IMR-90 (cell line): ENCODE measurements around the gene CD151. TPM values are rescaled to one million over a fixed set of nuclear protein-coding genes. Genes with fewer than 3 reads are reported as not detected.
A peak's percentile ranks its signal among the peaks of the same experiment; 100 is the strongest.

Experiments
- ATAC-seq: fragments of 200-7000 bp; cut with Tn5 transposase; 2 replicates; pipeline ENCODE4 v1.9.1; 2020; ENCODE audit warnings: low read depth, mild to moderate bottlenecking, moderate library complexity
- BruUV-seq: library from RNA; stranded (reverse); fragments of 400-500 nt; replicated peaks from 2 replicates; lab custom pipeline; 2021; lab: Mats Ljungman, UMichigan
- CTCF ChIA-PET: fragments of 300-600 bp; formaldehyde crosslinking; extraction: SDS; loops from one replicate; lab custom pipeline; 2021; ENCODE audit warnings: antibody characterized with exemption; lab: Yijun Ruan, JAX
- POLR2A ChIA-PET: fragments of 300-600 bp; sonication (Branson Sonifier 250); formaldehyde crosslinking; loops from one replicate; lab custom pipeline; 2022; ENCODE audit warnings: antibody characterized with exemption; ENCODE audit not compliant: unreplicated experiment; lab: Charles Lee
- DNase-seq: peaks from one replicate; pipeline ENCODE4 v3.0.0; 2013
- H2AFZ ChIP-seq: replicated peaks from 2 replicates; pipeline ENCODE3; 2013; ENCODE audit warnings: low read length, mild to moderate bottlenecking; ENCODE audit not compliant: poor library complexity
- H2AK5ac ChIP-seq: 2 replicates; pipeline ENCODE4 v1.6.1; 2013; ENCODE audit warnings: low read depth, low read length, inconsistent platforms
- H2AK9ac ChIP-seq: replicated peaks from 2 replicates; pipeline ENCODE3; 2013; ENCODE audit warnings: mild to moderate bottlenecking, low read depth, low read length, moderate library complexity; ENCODE audit not compliant: poor library complexity
- H2BK120ac ChIP-seq: 2 replicates; pipeline ENCODE4 v1.6.1; 2013; ENCODE audit warnings: low read depth, low read length, inconsistent platforms
- H2BK15ac ChIP-seq: 3 replicates; pipeline ENCODE4 v1.6.1; 2013; ENCODE audit warnings: low read depth, low read length, inconsistent platforms
- H2BK20ac ChIP-seq: 2 replicates; pipeline ENCODE4 v1.6.1; 2013; ENCODE audit warnings: low read depth, mild to moderate bottlenecking, inconsistent platforms, low read length, moderate library complexity
- H2BK5ac ChIP-seq: 2 replicates; pipeline ENCODE4 v1.6.1; 2013; ENCODE audit warnings: mild to moderate bottlenecking, low read depth, low read length, inconsistent platforms; ENCODE audit not compliant: poor library complexity, severe bottlenecking
- H3K14ac ChIP-seq: replicated peaks from 2 replicates; pipeline ENCODE4 v1.6.1; 2013; ENCODE audit warnings: low read depth, low read length, inconsistent platforms
- H3K18ac ChIP-seq: 2 replicates; pipeline ENCODE4 v1.6.1; 2013; ENCODE audit warnings: low read depth, low read length, control low read depth
- H3K23ac ChIP-seq: 2 replicates; pipeline ENCODE4 v1.6.1; 2013; ENCODE audit warnings: low read depth, low read length, inconsistent platforms
- H3K27ac ChIP-seq: 2 replicates; pipeline ENCODE4 v1.5.1; 2013; ENCODE audit warnings: mild to moderate bottlenecking, control low read depth, low read length; ENCODE audit not compliant: insufficient read depth
- H3K27me3 ChIP-seq: 2 replicates; pipeline ENCODE4 v1.6.1; 2013; ENCODE audit warnings: low read length; ENCODE audit not compliant: control insufficient read depth, insufficient read depth
- H3K36me3 ChIP-seq: 2 replicates; pipeline ENCODE4 v1.6.1; 2013; ENCODE audit warnings: low read length, mixed read lengths; ENCODE audit not compliant: control insufficient read depth, insufficient read depth
- H3K4ac ChIP-seq: 2 replicates; pipeline ENCODE4 v1.6.1; 2013; ENCODE audit warnings: low read depth, low read length, inconsistent platforms
- H3K4me1 ChIP-seq: 2 replicates; pipeline ENCODE4 v1.6.1; 2013; ENCODE audit warnings: low read length, mixed read lengths; ENCODE audit not compliant: control insufficient read depth, insufficient read depth
- H3K4me2 ChIP-seq: 2 replicates; pipeline ENCODE4 v1.6.1; 2013; ENCODE audit warnings: low read depth, mild to moderate bottlenecking, control low read depth, low read length, moderate library complexity
- H3K4me3 ChIP-seq: 2 replicates; pipeline ENCODE4 v1.5.1; 2013; ENCODE audit warnings: low read depth, mild to moderate bottlenecking, control low read depth, low read length, moderate library complexity; ENCODE audit not compliant: insufficient read depth
- H3K56ac ChIP-seq: 2 replicates; pipeline ENCODE4 v1.6.1; 2013; ENCODE audit warnings: low read length, inconsistent platforms; ENCODE audit not compliant: insufficient read depth; ENCODE audit errors: extremely low read depth
- H3K79me1 ChIP-seq, 2 experiments: 2 replicates each; pipeline ENCODE4 v1.6.1; 2013; ENCODE audit warnings: low read length in 2 of 2, inconsistent platforms in 1 of 2, low read depth in 1 of 2
- H3K9ac ChIP-seq: 2 replicates; pipeline ENCODE4 v1.6.1; 2013; ENCODE audit warnings: low read depth, low read length, control low read depth
- H3K9me1 ChIP-seq: 2 replicates; pipeline ENCODE4 v1.6.1; 2013; ENCODE audit warnings: low read length, inconsistent platforms; ENCODE audit not compliant: insufficient read depth
- H3K9me3 ChIP-seq: 2 replicates; pipeline ENCODE4 v1.6.1; 2013; ENCODE audit warnings: low read length; ENCODE audit not compliant: control insufficient read depth, insufficient read depth
- H4K20me1 ChIP-seq: 2 replicates; pipeline ENCODE4 v1.6.1; 2013; ENCODE audit warnings: low read length, inconsistent platforms; ENCODE audit not compliant: insufficient read depth
- H4K5ac ChIP-seq: 2 replicates; pipeline ENCODE4 v1.6.1; 2013; ENCODE audit warnings: mild to moderate bottlenecking, low read depth, low read length, control low read depth
- H4K8ac ChIP-seq, 2 experiments: 2 replicates each; pipeline ENCODE4 v1.6.1; 2013; ENCODE audit warnings: low read depth in 2 of 2, low read length in 2 of 2, control low read depth in 1 of 2, inconsistent platforms in 1 of 2
- H4K91ac ChIP-seq: 2 replicates; pipeline ENCODE4 v1.6.1; 2013; ENCODE audit warnings: low read depth, low read length, inconsistent platforms; ENCODE audit not compliant: insufficient read depth
- BHLHE40 ChIP-seq: fragments of 150-350 bp; IDR thresholded peaks from 2 replicates; pipeline ENCODE4 v1.6.1; 2016; ENCODE audit warnings: mild to moderate bottlenecking, low read depth, low read length
- FOS ChIP-seq: fragments of 150-350 bp; IDR thresholded peaks from 2 replicates; pipeline ENCODE4 v1.6.1; 2016; ENCODE audit warnings: low read depth, low read length
- MAFK ChIP-seq: IDR thresholded peaks from 2 replicates; pipeline ENCODE4 v1.6.1; 2012; ENCODE audit warnings: low read depth, low read length, improper control_type of control experiment
- MXI1 ChIP-seq: IDR thresholded peaks from 2 replicates; pipeline ENCODE4 v1.6.1; 2012; ENCODE audit warnings: low read depth, mild to moderate bottlenecking, low read length, moderate library complexity, borderline replicate concordance
- NFE2L2 ChIP-seq: fragments of 150-350 bp; IDR thresholded peaks from 2 replicates; pipeline ENCODE4 v1.6.1; 2016; ENCODE audit warnings: low read depth, mild to moderate bottlenecking, low read length
- POLR2A ChIP-seq: IDR thresholded peaks from 2 replicates; pipeline ENCODE4 v1.6.1; 2012; ENCODE audit warnings: mild to moderate bottlenecking, low read depth, low read length
- RAD21 ChIP-seq: IDR thresholded peaks from 2 replicates; pipeline ENCODE4 v1.6.1; 2012; ENCODE audit warnings: low read length, improper control_type of control experiment
- RFX5 ChIP-seq: IDR thresholded peaks from 2 replicates; pipeline ENCODE4 v1.8.0; 2012; ENCODE audit warnings: low read depth, mild to moderate bottlenecking, low read length, moderate library complexity
- SMC3 ChIP-seq: fragments of 150-350 bp; IDR thresholded peaks from 2 replicates; pipeline ENCODE4 v1.6.1; 2016; ENCODE audit warnings: low read depth, mild to moderate bottlenecking, antibody characterized with exemption, low read length, moderate library complexity
- WGBS, 2 experiments: methylation state at CpG; one replicate each; pipeline versions ENCODE4 v1.1.5 to v1.1.7; 2013; ENCODE audit warnings: missing lambda C conversion rate in 2 of 2; ENCODE audit not compliant: insufficient read length in 1 of 2; ENCODE audit errors: extremely low coverage in 2 of 2; 5-methylcytosine and 5-hydroxymethylcytosine counted together
- dilution Hi-C: fragments of 300-500 bp; cut with HindIII; formaldehyde crosslinking; loops from one replicate; pipeline ENCODE4 v1.14.3; 2018; ENCODE audit warnings: low sequenced_read_pairs; ENCODE audit not compliant: unreplicated experiment
- in situ Hi-C: fragments of 300-500 bp; cut with MboI; formaldehyde crosslinking; loops from 3 replicates; pipeline ENCODE4 v1.14.3; 2019; ENCODE audit warnings: low sequenced_read_pairs, inconsistent platforms, mixed read lengths
- intact Hi-C: fragments of 100-400 bp; cut with micrococcal nuclease; formaldehyde crosslinking; loops from 2 replicates; pipeline ENCODE4 v1.10.0; 2022
- polyA plus RNA-seq, 3 experiments: library from polyadenylated mRNA; depleted of rRNA; stranded (reverse); fragments of >200 nt; gene quantifications; 2 replicates each; pipeline ENCODE4 v1.2.3, GENCODE V29; 2012; ENCODE audit warnings: low replicate concordance in 1 of 3
- total RNA-seq: library from RNA; depleted of rRNA; stranded (reverse); fragments of >200 nt; gene quantifications from 2 replicates; pipeline ENCODE4 v1.2.3, GENCODE V29; 2012
- TF ChIP-seq, protein P1 (sequence below): conservative IDR thresholded peaks from 2 replicates; pipeline ENCODE4 v1.5.1; 2012; ENCODE audit warnings: mild to moderate bottlenecking, low read depth, low read length, improper control_type of control experiment
- TF ChIP-seq, protein P2 (sequence below): fragments of 150-350 bp; IDR thresholded peaks from 2 replicates; pipeline ENCODE4 v1.6.1; 2017; ENCODE audit warnings: mild to moderate bottlenecking, antibody characterized with exemption, low read length, low read depth
- TF ChIP-seq, protein P3 (sequence below): fragments of 150-350 bp; IDR thresholded peaks from 2 replicates; pipeline ENCODE4 v1.6.1; 2016; ENCODE audit warnings: low read depth, mild to moderate bottlenecking, low read length, moderate library complexity, borderline replicate concordance

The CD151 gene
- total and polyA plus RNA-seq, 2 of the 4 experiments (the other 2 are of a cell fraction): 1,150 to 1,267 TPM

DNA sequence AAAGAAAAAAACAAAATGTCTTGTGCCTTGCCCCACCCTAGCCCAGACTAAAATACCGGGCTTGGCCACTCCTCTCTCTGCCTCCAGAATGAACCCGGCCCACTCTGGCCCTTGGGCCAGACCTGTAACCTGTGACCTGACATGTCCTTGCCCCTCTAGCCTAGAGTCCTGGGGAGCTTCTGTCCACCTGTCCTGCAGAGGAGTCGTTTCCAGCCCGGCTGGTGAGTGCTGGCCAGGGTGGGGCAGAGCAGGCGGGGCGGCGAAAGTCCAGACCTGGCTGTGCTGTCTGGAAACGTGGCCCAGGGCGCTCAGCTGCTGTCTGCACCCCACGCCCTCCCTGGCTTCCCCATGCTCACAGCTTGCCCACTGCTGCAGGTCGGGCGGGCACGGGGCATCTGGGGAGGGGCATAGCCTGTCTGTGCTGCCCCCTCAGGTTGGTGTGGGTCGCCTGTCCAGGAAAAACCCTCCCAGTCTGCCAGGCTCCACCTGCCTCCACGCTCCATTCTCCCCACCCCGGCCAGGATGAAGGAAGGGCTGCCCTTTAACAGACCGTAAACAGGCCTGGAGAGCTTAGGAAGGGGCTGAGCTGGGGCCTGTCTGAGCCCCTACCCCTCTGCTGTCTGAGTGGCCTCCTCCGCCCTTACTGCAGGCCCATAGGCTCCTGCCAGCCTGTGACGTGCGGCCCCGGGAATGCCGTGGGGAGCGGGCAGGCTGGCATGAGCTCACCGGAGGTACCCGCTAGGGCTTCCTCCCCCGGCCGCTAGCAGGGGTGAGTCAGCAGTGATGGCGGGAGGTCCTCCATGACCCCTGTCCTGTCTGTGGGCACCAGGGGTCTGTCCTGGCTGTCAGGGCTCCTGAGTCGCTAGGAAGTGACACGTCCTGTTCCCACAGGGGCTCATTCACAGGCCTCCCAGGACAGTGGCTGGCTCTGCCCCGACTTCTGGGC lies 1.9 kb downstream of the CD151 start:
- dilution Hi-C loops (no loop called here), intact Hi-C loops (no loop called here), in situ Hi-C loops (no loop called here)
- peak overlapping the region; percentile 16 for H3K4me3 ChIP-seq
- peak overlapping the region in 1 of 2 experiments; percentile 65; a peak in 2 of 4 replicates for H4K8ac ChIP-seq
- peaks cover 19 to 65% of the 10 kb centered on the region in 2 experiments for H3K79me1 ChIP-seq
- H3K36me3 ChIP-seq: peaks cover 35% of the 10 kb centered on the region
- H3K4me1 ChIP-seq: peaks cover 34% of the 10 kb centered on the region
- peak overlapping the region; percentile 10 for H2AK9ac ChIP-seq
- H2AK5ac ChIP-seq: peak overlapping the region; percentile 88
- peak overlapping the region; percentile 31; the same call in 1 of the 2 replicates for H3K9ac ChIP-seq
- no peak overlapping the region for H2AFZ ChIP-seq
- H3K56ac ChIP-seq: no peak overlapping the region
- H4K5ac ChIP-seq: peak overlapping the region; percentile 67; the same call in 1 of the 2 replicates
- 68% methylated on average over 10 of the region's 31 CpGs; no CpG with 5 or more reads in 1 of the 2 experiments for WGBS, 2 experiments
- peak overlapping the region; percentile 25; the same call in 1 of the 2 replicates for H2BK20ac ChIP-seq
- no peak overlapping the region; the same call in 1 of the 2 replicates for H3K18ac ChIP-seq
- peak overlapping the region; percentile 19; the same call in 1 of the 2 replicates for H3K14ac ChIP-seq
- POLR2A ChIA-PET: interaction anchor here (0.6 to 1.9 kb wide), 5 partner anchors 8 to 16 kb away, joined by 3 to 6 read pairs (median 4); partner anchors contain the start of genes PNPLA2 and TSPAN4
- peak overlapping the region; percentile 83 for H3K4me2 ChIP-seq
- CTCF ChIA-PET: interaction anchor here (0.8 kb wide), 2 partner anchors 8 to 37 kb away, joined by 3 read pairs; partner anchors contain the start of gene TSPAN4
- H4K91ac ChIP-seq: peak overlapping the region; percentile 2
- no peaks in the 10 kb centered on the region for H3K9me3 ChIP-seq
- peak; percentile 69 for DNase-seq
- peak overlapping the region; percentile 2; the same call in 1 of the 2 replicates for H3K23ac ChIP-seq
- peak overlapping the region; percentile 37; the same call in 1 of the 2 replicates for H2BK120ac ChIP-seq
- H2BK15ac ChIP-seq: no peak overlapping the region
- H2BK5ac ChIP-seq: peak overlapping the region; percentile 93
- peak overlapping the region; percentile 80 for H3K27ac ChIP-seq
- H3K4ac ChIP-seq: peak overlapping the region; percentile 90
- H4K20me1 ChIP-seq: peaks cover 71% of the 10 kb centered on the region
- H3K9me1 ChIP-seq: peaks cover 21% of the 10 kb centered on the region
- BruUV-seq: no TSS peak
- peak; percentile 27 for ATAC-seq
- no peaks in the 10 kb centered on the region for H3K27me3 ChIP-seq
- TF ChIP-seq NFE2L2 (peak; percentile 55; the same call in 1 of the 2 replicates), RFX5 (no peak), BHLHE40 (peak; percentile 41; the same call in 1 of the 2 replicates), FOS (peak; percentile 81), MAFK (no peak), POLR2A (no peak), SMC3 (no peak), MXI1 (no peak), RAD21 (no peak)
- TF ChIP-seq, protein P1, sequence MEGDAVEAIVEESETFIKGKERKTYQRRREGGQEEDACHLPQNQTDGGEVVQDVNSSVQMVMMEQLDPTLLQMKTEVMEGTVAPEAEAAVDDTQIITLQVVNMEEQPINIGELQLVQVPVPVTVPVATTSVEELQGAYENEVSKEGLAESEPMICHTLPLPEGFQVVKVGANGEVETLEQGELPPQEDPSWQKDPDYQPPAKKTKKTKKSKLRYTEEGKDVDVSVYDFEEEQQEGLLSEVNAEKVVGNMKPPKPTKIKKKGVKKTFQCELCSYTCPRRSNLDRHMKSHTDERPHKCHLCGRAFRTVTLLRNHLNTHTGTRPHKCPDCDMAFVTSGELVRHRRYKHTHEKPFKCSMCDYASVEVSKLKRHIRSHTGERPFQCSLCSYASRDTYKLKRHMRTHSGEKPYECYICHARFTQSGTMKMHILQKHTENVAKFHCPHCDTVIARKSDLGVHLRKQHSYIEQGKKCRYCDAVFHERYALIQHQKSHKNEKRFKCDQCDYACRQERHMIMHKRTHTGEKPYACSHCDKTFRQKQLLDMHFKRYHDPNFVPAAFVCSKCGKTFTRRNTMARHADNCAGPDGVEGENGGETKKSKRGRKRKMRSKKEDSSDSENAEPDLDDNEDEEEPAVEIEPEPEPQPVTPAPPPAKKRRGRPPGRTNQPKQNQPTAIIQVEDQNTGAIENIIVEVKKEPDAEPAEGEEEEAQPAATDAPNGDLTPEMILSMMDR: no peak
- TF ChIP-seq, protein P2, sequence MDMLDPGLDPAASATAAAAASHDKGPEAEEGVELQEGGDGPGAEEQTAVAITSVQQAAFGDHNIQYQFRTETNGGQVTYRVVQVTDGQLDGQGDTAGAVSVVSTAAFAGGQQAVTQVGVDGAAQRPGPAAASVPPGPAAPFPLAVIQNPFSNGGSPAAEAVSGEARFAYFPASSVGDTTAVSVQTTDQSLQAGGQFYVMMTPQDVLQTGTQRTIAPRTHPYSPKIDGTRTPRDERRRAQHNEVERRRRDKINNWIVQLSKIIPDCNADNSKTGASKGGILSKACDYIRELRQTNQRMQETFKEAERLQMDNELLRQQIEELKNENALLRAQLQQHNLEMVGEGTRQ: no peak
- TF ChIP-seq, protein P3, sequence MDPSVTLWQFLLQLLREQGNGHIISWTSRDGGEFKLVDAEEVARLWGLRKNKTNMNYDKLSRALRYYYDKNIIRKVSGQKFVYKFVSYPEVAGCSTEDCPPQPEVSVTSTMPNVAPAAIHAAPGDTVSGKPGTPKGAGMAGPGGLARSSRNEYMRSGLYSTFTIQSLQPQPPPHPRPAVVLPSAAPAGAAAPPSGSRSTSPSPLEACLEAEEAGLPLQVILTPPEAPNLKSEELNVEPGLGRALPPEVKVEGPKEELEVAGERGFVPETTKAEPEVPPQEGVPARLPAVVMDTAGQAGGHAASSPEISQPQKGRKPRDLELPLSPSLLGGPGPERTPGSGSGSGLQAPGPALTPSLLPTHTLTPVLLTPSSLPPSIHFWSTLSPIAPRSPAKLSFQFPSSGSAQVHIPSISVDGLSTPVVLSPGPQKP: no peak
